Astrocyte of the hippocampus (primary cell): ENCODE data around the gene KRTAP22-2.

ENCODE experiments used
- DNase-seq: peaks from one replicate; pipeline ENCODE4 v3.0.0; 2011; ENCODE audit warnings: low read depth, low spot score

Gene KRTAP22-2

GRCh38 chr21:30590297-30590696 lies at the start of gene KRTAP22-2:
TSS of gene KRTAP22-2 (minus strand) at chr21:30590397.
- no peak for DNase-seq

DNA sequence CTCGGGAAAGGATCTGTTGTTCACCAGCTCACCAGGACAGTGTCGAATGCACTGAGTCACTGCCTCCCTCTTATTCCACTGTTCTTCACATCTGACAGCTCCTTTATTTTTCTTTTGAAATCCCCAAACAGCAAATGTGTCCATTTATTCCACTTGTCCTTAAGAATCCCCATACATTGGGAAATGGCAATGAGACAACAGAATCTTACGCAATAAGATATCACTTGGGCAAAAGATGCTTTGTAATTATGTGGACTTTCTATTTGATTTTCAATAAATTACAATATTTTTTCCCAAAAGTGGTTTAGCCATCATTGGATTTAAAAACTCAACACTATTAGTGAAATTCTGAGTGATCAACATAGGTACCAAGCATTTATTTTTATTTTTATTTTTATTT lies 48.5 kb upstream of the KRTAP22-2 start:
- DNase-seq, result no peak

DNA sequence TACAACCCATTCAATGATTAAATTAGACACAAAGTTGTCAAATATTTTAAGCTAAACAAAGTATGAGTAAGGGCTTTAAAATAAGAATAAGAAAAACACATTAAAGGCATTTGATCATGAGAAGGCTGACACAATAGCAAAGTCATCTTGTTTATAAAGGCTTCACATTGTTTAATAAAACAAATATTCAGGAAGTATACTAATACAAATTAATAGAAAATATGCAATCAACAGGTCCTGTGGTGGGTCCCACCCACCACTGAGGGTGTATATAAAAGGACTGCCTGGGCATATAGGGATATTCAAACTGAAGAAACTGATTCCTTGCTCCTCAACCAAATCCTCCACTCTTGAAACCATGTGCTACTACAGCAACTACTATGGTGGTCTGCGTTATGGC lies 44.7 kb upstream of the KRTAP22-2 start, which contains the start of gene KRTAP20-2:
TSS of gene KRTAP20-2 (plus strand) at position 301 of the 400 bp plus-strand sequence. CDS start at position 359, 58 bp downstream.
- no peak for DNase-seq

GRCh38 chr21:30629200-30629599 lies 39.0 kb upstream of the KRTAP22-2 start:
- no peak for DNase-seq

- no peak for DNase-seq
Observed at GRCh38 chr21:30628109-30628508, 37.9 kb upstream of the KRTAP22-2 start.

GRCh38 chr21:30625449-30626165 lies 35.4 kb upstream of the KRTAP22-2 start:
- DNase-seq, result no peak

GRCh38 chr21:30623362-30623761 lies 33.2 kb upstream of the KRTAP22-2 start:
- DNase-seq, result no peak

DNA sequence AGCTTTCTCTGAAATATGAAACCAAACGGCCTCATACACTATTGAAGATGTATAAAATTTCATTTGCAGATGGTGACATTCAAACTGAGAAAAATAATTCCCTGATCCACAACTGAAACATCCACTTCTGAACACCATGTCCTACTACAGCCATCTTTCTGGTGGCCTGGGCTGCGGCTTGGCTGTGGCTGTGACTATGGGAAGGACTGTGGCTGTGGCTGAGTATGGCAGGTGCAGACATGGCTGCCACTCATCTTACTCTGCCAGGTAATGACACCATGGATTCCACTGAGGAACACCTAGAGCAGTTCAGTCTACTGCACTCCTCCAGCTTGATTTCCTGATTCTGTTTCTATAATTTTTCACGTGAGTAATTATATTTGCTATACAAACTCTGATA lies 30.3 kb upstream of the KRTAP22-2 start, which contains the start of gene KRTAP20-4:
TSS of gene KRTAP20-4 (plus strand) at position 106 of the 400 bp plus-strand sequence.
- DNase-seq, result no peak

DNA sequence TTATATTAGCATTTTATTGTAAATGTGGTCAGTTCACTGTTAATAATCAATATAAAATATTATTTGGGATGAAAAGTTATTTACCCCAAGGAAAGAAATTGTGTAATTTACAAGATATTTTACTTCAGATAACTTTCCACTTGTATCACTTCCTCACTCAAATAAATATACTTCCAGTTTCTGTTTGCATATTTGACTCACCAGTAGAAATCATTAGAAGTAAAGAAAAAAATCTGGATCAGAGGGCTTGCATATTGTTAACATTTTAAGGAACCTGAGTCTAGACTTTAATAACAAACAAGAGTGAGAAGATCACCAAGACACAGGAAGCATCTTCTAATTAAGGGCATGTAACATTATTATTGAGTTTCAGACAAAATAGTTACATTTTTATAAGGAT lies 29.9 kb upstream of the KRTAP22-2 start:
- no peak for DNase-seq

DNA sequence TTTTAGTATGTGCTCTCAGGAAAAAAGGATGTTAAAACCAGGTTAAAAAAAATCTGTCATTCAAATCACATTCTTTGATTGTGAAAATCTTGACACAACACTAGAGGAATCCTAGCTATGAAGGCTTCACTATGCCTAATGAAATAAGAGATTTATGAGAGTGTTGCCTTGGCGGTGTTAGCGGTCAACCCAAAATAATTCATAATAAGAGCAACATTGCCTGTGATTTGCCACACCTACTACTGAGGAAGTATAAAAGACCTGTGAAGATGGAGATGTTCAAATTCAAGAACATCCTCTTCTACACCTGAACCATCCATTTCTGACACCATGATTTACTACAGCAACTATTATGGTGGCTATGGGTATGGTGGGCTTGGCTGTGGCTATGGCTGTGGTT lies 25.9 kb upstream of the KRTAP22-2 start, which contains the start of gene KRTAP20-1:
TSS of gene KRTAP20-1 (plus strand) at position 301 of the 400 bp plus-strand sequence. CDS start at position 331, 30 bp downstream.
- DNase-seq, result no peak

DNA sequence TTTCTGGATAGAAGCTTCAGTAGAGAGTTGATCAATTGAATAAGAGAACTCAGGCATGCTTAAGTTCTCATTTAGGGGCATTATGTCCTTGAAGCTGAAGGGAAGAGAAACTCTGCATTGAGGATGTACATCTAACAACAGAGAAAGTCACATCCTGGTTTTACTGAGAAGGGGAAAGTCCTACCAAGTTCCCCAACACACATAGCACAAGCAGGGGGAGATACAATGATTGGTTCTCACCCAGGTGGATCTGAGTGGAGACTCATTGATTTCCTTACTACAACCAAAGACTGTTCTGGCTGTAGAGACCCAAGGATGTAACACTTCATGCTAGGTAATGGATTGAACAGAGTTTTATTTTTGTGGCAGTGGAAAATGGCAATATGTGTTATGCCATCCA lies 25.0 kb upstream of the KRTAP22-2 start:
- DNase-seq, result no peak

- no peak for DNase-seq
Observed at GRCh38 chr21:30613836-30614235, 23.6 kb upstream of the KRTAP22-2 start, which contains the start of gene KRTAP6-1. TSS of gene KRTAP6-1 (minus strand) at chr21:30613930. CDS start at chr21:30613904, 26 bp downstream.

DNA sequence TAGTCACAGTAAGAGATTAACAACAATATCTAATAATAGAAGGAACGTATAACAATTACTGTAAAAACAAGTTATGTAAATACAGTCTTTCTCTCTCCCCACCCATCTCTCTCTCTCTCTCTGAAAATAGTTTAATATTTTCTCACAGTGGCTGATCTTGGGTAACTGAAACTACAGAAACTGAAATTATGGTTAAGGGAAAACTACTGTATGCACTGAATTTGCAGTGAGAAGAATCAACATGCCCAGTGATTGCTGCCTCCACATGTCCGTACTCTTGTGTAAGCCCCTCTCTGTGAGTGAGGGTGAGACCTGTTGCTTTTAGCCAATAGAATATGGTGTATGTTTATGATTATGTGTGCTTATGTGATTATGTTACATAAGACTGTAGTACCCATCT lies 21.9 kb upstream of the KRTAP22-2 start:
- DNase-seq, result no peak

- DNase-seq, result no peak
Observed at GRCh38 chr21:30605968-30606367, 15.8 kb upstream of the KRTAP22-2 start.

DNA sequence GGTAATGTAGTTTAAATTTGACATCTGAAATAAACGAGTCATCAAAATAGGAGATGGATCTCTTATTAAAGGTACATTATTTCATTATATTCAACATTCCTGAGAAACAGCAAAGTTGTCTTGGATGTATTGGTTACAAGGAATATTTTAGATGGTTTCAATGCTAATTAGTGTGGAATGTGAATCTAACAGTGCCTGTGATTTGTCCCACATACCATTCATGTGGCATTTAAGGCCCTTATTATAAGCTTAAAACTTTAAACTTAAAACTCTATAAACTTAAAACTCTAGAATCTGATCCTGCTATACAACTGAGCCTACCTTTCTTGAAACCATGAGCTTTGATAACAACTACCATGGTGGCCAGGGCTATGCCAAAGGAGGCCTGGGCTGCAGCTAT lies 10.6 kb upstream of the KRTAP22-2 start, which contains the start of gene KRTAP22-1:
TSS of gene KRTAP22-1 (plus strand) at position 301 of the 400 bp plus-strand sequence.
- no peak for DNase-seq

DNA sequence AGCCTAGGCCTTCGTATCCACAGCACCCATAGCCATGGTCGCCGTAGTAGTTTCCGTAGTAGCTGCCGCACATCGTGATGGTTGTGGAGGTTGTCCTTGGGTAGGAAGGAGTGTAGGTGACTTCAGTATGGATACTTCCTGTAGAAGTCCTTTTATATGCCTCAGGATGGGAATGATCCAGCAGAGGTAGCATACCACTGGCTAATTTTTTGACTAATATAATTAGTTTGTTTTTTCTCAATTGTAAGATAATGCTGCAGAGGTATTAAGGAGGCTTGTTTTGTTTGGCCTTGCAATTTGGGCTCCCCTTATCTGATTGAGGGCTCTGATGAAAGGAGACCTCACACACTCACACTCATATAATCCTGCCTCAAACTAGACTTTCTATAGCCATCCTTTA lies 8.6 kb upstream of the KRTAP22-2 start, which contains the start of gene KRTAP6-2:
TSS of gene KRTAP6-2 (minus strand) at position 101 of the 400 bp plus-strand sequence. CDS start at position 73, 28 bp downstream.
- DNase-seq, result no peak

DNA sequence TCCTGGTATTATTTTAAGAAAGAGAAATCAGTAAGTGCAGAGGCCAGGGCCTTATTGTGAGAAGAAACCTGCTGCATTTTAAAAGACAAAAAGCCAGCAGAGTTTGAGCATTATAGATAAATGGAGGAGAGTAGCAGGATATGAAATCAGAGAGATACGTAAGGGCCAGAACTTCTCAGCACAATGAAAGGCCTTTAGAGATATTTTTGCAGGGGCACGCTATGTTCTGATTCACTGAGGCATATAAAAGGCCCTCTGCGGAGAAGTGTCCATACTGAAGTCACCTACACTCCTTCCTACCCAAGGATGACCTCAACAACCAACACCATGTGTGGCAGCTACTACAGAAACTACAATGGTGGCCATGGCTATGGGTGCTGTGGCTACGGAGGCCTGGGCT lies 1.9 kb upstream of the KRTAP22-2 start, which contains the start of gene KRTAP6-3:
TSS of gene KRTAP6-3 (plus strand) at position 301 of the 400 bp plus-strand sequence. CDS start at position 307, 6 bp downstream.
- DNase-seq, result no peak

DNA sequence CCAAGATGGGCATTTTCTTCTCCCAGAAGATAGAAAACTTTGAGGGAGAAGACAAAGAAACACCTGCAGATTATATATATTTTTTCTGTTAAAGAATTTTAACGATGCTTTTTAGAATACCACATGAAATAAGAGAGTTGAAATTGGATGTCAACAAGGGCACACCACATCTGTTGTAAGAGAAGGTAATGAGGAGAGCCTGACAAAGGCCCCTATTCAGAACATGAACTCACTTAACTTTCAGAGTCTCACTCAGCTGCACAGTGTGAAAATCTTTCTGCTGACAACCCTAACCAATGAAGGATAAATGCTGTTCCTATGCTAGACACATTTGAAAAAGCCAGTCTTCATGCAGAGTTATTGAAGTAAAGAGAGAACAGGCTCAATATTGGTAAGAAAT lies 7.3 kb downstream of the KRTAP22-2 start:
- no peak for DNase-seq

DNA sequence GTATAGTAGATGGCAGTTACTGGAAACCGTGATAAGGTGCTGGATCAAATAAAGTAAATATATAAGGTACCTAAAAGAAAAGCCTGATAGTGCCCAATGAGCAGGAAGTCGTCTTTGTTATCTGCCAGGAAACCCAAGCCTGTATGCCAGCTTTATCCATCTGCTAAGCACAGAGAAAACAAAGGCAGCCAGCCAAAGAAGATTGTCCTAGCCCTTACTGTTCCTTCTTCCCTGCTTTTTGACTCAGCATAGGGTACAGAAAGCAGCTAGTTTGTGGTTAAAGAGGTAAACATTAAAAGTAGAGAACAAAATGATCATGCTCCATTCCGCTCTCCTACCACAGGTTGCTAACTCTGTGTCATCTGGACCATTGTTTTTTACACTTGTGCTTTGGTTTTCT lies 10.1 kb downstream of the KRTAP22-2 start:
- DNase-seq, result no peak

DNA sequence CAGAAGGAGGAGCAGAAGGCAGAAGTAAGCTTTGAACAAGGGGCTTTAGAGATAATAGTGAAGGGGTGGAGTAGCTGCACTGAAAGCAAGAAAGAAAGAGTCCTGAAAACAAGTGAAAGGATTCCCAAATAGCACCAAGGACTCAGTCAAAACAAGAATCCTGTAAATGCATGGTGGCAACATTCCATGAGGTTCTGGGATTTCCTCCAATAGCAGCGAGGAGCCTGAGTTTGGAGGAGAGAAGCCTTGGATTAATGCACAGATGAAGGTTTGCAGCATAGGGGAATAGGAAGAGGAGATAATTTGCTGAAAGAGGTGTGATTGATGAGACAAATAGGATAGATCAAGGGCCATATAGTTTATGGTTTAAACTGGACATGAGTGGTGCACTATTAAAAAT lies 10.9 kb downstream of the KRTAP22-2 start:
- peak; percentile 0 for DNase-seq

DNA sequence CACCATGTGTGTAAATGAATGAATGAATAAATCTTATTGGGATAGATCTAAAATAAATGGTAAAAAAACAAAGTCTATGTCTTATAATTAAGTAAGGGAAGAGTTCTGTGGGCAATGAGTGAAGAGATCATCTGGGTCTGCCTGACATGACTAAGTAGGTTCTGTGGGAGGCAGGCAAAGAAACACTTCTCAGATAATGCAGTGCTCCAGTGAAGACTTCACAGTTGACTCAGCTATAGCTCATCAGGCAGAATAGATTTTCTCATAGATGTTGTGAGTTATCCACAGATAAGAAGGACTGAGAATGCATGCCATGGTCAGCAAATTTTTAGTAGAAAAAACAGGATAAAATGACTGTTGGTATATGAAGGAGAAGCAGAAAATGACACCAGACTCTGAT lies 12.4 kb downstream of the KRTAP22-2 start:
- no peak for DNase-seq

DNA sequence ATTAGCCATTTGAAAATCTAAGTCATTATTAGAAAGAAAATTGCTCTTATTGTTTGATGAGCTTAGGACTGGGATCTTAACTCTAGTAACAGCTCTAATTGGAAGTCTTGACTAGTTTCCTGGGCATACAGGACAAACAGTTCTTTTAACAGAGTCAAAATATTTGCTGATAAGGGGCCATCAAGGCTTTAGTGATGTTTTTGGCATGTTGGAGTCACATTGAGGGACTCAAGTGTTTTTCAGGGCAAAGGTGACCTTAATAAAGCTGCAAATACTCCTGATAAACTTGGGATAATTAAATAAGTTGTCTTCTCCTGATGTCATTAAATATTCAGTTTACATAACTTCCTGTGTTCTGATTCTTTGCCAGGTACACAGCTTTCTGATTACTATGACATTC lies 22.6 kb downstream of the KRTAP22-2 start:
- DNase-seq, result no peak

DNA sequence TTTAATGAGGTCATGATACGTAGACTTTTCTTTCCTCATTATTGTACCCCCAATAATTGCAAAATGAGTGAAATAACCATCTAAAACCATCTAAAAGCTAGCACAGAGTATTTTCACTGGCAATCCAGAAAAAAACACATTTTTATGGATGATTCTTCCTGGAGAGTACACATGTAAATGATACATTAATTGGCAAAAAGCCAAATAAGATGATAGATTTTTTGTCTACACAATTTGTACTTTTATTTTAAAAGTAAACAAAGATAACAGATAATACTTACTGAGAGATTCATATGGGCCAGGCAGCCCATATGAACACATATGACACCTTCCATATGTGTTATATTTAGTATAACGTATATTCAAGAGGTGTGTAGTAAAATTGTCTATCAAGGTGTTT lies 26.6 kb downstream of the KRTAP22-2 start:
- no peak for DNase-seq
